ENCODE data around the gene NPW.
A peak's percentile ranks its signal among the peaks of the same experiment; 100 is the strongest.
"Not testable (repeated sequence)": the region's sequence is repeated elsewhere in the genome, so short reads cannot be mapped to it uniquely, and the experiment has no call there.

NPW gene

DNA sequence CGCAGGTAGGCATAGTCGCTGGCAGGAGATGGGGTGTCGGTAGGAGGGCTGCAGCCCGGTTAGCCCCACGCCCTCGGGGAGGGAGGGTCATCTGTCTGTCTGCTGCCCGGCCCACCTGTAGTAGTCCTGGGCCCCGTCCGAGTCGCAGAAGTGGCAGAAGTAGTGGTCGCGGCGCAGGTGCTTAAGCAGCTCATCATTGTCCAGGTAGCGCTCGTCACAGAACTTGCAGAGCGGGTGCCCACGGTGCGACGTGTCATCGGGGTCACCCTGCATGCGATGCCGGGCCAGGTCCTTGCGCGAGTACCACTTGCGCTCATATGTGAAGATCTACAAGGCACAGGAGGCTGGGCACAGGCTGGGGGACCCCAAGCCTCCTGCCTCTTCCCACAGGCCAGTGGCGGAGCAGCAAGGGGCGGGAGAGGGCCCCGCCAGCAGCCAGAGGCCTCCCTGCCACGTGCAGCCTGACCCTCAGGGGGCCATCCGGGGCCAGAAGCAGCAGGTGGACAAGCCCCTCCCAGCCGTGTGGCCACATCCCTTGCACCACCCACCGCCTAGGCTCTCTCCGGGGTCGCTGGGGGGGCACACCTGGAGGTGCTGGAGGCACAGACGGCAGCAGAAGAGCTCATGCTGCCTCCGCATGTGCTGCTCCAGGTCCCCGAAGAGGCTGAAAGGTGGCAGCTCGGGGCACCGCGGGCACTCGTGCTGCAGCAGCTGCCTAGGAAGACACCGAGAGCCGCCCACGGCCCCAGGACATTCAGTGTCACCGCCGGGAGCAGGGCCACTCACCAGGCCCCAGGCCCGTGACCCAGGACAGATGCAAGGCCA is 17.0 kb upstream of the NPW start:
- DNase-seq, result no peak

DNA sequence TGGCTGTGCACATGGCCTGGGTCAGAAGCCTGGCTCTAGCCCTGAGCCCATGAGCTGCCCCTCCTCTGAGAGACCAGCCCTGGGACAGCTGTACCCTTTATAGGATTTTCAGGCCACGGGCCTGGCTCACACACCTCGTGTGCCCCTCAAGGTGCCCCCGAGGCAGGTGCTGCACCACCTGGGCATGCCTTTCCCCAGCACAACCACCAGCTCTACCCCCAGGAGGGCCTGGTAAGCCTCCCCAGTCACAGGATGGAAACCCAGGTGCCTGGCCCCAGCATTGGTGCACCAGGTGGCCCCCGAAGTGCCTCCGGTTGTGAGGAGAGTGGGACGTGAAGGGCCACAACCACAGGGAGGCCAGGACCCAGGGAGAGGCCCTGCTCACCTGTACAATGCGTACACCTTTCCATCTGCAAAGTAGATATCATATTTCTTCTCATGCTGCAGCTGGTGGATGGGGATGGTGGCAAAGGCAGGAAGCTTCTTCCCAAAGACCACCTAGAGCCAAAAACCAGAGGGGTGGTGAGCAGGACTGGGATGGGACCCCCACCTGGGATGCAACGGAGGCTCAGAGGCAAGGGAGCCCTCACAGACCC is 16.3 kb upstream of the NPW start:
- DNase-seq, result no peak

DNA sequence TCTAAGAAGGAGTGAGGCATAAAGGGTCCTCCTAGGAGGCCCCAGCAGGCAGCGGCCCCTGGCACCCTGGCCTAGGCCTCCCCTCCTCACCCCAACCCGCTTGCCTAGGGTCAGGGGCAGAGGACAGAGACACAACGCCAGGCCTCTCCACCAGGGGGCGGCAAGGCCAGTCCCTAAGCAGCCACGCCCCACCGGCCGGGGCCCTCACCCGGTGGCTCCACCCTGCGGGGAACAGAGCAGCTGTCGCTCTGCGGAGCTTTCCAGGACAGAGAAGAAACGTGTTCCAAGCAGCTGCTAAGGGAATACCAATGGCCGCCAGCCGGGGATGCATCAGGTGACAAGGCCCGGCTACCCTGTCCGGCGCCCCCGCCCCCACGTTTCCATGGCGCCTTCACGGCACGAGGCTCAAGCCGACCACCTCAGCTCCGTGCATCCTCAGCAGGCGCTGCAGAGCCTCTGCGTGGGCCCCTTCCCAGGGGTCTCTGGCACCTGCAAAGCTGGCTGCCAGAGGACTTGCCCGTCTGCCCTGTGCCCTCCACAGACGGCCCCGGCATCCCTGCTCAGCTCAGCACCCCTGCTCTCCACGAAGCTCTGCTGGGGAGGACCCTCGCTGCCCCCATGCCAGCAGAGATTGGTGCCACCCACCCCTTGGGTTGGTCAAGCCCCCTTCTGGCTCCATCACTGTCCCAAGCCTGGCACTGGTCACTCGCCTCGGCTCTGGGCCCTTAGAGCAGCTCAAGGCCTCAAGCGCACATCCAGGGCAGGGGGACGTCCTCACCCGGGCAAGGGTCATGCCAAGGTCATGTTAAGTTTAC is 15.6 kb upstream of the NPW start:
- DNase-seq, result peak; percentile 59 to 83 (median 79)

DNA sequence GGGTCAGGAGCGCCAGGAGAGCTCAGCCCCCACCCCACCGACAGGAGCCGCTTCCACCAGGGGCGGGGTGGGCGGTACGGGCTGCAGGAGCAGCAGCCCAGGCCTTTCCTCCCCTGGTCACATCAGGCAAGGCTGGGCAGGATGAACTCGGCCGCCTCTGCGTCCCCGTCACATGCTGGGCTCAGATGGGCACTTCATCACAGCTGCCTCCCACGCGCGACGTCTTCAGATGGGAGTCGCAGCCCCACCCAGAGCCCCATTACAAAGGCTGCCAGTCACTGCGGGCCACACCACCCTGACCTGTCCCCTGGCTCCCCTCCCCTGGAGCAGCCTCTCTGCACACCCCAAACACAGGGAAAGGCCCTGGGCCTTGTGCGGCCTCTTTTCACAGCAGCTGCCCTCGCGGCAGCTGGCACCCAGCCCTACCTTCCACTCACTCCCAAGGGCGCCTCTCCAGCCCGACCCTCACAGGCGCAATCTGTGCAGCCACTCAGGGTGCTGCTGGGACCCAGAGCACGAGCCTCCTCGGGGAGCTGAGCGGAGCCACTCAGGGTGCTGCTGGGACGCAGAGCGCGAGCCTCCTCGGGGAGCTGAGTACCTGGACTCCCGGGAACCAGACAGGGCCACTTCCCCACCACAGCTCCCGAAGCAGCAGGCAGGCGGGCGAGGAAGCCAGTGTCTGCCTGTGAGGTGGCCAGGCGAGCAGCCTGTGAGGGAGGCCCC is 14.6 kb upstream of the NPW start:
- no peak for DNase-seq

DNA sequence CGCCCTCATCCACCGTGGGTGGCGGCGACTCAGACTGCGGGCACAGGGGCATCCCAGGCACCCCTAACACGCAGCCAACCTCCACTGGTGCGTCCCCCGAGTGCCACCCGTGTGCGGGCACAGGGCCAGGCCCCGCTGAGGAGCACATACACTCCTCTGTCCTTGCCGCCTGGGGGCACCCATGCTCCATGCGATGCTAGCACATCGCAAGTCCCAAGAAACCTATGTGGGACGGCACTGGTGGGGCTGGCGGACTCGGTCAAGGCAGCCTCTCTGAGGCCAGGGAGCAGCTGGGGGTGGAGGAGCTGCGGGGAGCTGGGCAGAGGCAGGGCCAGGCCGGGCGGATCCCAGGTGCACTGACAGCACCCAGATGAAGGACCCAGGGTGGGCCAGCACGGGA is 13.9 kb upstream of the NPW start:
- no peak for DNase-seq

DNA sequence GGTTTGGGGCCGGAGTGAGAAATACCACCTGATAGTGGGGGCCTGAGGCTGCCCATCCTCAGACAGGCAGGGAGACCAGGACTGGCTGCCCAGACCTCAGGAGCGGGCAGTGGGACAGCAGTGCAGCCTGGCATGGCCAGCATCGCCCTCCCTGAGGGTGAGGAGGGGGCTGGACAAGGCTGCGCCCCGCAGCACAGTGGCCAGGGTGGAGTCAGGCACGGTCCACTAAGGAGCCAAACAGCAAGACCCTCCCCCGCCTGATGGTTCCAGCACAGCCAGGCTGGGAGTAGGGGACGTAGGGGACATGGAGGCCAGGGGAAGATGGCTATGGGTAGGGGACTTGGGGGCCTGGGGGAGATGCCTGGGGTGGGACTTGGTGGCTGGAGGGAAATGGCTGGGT is 13.3 kb upstream of the NPW start:
- DNase-seq, result no peak

DNA sequence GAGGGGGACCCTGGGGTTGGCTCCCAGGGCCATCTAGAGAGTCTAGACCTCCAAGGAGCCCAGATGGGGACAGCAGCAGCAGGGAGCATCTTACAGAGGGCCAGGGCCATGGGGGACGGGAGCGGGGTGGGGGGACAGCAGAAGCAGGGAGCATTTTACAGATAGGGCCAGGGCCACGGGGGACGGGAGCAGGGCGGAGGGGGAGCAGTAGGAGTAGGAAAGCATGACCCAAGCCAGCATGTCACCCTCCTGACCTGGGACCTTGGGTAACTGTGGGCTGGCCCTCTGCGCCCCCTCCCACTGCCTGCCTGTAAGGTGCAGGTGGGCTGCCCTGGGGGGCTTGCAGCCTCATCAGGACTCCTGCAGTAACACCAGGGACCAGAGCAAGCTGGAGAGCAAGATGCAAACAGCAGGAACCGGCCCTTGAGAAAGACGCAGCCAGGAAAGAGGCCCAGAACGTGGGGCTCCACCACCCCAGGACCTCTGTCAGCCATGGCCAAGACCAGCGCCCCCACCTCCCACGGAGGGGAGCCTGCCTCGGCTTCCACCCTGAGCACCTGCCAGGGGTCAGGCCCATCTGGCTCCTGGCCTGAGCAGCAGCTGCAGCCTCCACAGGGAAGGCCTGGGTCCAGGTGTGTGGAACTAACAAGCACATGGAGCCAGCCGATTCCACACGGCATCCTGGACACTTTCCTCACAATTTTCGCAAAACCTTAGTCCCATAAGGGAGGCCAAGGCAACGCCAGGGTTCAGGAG is 12.3 kb upstream of the NPW start:
- no peak for DNase-seq

DNA sequence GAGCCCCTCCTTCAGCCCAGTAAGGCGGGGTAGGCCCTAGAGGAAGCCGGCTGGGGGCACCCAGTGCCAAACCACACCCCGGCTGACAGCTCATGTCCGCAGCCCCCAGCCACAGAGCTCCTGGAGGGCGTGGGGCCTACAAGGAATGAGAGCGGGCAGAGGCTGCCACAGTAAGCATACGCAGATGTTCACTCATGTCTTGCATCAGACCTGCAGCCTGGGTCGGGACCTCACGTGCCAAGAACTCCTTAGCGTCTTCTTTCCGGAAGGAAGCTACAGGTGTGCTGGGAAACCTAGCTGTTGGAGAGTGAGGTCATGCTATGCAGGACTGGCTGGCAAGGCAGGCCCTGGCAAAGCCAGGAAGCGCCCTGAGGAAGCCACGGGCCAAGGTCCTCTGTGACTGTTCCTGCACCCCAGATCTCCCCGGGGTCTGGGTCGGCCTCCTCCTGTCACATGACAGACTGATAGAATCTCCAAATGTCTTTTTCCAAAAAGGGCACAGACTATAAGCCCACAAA is 11.5 kb upstream of the NPW start:
- peak in 2 of 5 experiments; percentile 26 to 49 for DNase-seq

DNA sequence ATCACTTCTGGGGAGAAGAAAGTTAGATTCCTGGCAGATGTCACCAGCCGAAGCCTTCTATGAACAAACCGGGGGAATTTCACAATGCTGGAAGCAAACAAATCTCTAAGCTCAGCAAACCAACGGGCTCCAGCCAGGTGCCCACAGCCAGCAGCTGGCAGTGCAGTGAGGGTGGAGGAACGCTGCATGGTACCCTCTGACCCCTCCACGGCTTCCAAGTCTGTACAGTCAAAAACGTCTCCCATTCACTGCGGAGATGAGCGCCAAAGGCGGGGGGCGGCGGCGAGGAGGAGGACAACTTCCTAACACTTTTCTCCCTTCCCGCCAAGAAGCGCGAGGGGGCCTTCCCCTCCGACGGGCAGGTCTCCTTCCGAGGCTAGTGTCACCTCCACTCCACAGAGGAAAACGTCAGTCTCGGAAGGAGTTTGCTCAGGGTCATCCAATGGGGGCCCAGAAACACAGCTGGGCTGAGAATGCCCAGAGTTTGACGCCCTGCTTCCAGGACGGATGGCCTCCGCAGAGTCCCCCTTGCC is 10.9 kb upstream of the NPW start:
- peak in 2 of 5 experiments; percentile 28 to 43 for DNase-seq

DNA sequence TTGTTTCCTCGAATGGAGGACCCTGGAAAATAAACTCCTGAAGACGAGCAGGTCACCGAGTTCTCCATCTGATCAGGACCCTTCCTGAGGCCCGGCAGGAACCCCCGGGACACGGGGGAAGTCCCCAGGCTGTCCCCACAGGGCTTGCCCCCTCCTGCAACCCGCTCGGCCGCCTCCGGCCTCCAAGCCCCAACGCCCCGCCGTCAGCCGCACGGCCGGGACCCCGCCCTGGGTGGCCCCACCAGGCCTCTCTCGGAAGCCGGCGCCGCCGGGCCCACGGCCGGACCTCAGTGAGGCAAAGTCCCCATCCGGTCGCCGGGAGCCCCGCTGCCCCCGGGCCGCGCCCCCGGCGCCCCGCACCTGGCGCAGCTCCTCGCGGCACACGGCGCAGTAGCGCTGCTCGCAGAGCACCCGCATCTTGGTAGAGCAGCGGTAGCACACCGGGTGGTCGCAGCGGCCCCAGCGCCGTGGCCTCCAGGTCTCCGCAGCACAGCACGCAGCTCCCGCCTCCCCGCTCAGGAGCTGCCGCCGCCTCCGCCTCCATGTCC is 10.3 kb upstream of the NPW start:
- peak in 1 of 5 experiments; percentile 52 for DNase-seq

DNA sequence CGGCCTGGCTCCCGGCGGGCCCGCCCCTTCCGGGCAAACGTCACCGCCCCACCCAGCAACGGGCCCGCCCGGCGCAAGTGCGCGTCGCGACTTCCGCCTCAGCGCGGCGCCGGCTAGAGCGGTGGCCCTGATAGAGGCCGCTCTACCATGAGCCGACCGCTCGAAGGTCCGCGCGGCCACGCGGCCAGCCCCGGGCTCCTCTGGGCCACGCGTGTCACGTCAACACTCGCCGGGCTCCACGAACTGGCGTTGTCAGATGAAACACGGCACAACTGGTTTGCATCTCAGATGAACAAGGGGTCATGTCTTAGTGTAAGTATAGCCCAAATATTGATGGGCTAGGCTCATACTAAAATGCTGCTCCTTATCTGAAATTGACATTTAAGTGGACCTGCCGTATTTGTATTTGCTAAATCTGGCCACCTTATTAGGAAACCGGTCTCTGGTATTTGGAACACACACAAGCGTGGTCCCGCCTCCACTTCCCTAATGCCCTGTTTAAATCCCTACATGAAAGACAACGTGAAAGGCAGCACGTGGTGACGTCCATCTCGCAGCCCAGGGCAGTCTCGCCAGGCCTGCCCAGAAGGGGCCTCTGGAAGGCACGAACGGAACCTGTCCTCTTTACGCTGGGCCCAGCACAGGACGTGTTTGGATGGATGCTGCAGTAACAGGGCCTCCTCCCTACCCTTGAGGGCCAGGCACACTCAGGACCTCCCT is 9.6 kb upstream of the NPW start, which contains the start of gene ZNF598:
TSS of gene ZNF598 (minus strand) at position 31 of the 720 bp plus-strand sequence.
- peak; percentile 56 to 88 (median 70) for DNase-seq

DNA sequence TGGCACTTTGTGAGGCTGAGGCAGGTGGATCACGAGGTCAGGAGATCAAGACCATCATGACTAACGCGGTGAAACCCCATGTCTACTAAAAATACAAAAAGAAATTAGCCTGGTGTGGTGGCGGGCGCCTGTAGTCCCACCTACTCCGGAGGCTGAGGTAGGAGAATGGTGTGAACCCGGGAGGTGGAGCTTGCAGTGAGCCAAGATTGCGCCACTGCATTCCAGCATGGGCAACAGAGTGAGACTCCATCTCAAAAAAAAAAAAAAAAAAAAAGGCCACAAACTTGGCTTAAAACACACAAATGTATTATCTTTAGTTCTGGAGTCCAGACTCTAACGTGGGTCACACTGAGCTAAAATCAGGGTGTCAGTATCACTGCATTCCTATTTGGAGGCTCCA is 7.9 kb upstream of the NPW start:
- not testable (repeated sequence) for DNase-seq

DNA sequence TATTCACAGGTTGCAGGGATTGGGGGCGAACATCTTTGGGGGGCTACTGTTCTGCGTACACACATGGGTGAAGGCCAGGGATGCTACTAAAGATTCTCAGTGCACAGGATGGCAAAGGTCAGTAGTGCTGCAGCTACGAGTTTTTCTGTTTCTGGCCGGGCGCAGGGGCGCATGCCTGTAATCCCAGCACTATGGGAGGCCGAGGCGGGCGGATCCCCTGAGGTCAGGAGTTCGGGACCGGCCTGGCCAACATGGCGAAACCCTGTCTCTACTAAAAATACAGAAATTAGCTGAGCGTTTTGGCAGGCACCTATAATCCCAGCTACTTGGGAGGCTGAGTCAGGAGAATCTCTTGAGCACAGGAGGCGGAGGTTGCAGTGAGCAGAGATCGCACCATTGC is 6.1 kb upstream of the NPW start:
- DNase-seq, result no peak

DNA sequence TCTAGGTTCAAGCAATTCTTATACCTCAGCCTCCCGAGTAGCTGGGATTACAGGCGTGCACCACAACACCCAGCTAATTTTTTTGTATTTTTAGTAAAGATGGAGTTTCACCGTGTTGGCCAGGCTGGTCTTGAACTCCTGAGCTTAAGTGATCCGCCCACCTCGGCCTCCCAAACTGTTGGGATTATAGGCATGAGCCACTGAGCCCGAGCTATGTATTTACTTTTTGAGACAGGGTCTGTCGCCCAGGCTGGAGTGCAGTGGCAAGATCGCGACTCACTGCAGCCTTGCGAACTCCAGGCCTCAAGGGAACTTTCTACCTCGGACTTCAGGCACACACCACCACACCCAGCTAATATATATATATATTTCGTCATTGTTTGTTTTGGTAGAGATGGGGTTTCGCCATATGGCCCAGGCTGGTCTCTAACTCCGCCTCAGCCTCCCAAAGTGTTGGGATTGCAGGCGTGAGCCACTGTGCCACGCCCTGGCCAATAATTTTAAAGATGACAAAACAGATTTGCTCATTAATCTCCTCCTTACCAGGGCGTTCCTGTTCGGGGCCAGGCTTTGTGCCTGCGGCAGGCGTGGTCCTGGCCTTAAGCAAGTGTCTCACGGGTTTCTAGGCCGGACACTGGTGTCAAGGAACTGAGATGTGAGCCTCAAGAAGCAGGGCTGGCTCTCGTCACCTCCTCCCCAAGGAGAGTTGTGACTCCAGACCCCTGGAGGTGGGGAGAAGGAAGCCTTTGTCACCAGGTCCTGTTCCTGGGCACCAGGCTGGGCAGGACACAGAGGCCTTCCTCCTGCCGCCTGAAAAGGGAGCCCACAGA is 4.3 kb upstream of the NPW start:
- no peak for DNase-seq

DNA sequence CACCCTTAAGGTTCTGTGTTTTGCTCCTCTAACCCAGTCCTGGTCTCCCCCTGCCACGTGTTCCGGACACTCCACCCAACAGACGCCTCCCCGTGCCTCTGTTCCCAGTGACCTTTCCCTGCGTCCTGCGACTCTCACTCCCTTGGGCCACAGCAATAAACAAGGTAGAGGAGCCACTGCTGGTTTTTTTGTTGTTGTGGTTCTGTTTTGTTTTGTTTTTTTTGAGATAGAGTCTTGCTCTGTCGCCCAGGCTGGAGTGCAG is 3.7 kb upstream of the NPW start:
- DNase-seq, result no peak

DNA sequence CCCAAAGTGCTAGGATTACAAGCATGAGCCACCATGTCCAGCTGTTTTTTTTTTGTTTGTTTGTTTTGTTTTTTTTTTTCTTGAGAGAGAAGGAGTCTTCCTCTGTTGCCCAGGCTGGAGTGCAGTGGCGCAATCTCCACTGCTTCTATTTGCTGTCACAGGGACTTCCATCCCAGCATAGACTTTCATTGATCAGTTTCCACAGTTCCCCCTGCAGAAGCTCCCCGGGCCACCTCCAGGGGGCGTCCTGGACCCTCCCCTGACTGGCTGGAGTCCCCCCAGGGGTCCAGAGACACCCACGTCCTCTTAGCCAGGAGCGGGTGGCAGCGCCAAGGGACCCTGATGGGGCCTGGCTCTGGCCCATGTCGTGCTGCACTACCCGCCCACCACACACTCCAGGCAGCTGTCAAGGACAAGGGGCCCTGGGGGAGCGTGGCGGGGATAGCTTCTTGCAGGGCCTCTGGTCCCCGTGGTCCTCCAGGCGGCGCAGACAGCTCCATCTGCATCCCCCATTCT is 3.1 kb upstream of the NPW start:
- no peak for DNase-seq

DNA sequence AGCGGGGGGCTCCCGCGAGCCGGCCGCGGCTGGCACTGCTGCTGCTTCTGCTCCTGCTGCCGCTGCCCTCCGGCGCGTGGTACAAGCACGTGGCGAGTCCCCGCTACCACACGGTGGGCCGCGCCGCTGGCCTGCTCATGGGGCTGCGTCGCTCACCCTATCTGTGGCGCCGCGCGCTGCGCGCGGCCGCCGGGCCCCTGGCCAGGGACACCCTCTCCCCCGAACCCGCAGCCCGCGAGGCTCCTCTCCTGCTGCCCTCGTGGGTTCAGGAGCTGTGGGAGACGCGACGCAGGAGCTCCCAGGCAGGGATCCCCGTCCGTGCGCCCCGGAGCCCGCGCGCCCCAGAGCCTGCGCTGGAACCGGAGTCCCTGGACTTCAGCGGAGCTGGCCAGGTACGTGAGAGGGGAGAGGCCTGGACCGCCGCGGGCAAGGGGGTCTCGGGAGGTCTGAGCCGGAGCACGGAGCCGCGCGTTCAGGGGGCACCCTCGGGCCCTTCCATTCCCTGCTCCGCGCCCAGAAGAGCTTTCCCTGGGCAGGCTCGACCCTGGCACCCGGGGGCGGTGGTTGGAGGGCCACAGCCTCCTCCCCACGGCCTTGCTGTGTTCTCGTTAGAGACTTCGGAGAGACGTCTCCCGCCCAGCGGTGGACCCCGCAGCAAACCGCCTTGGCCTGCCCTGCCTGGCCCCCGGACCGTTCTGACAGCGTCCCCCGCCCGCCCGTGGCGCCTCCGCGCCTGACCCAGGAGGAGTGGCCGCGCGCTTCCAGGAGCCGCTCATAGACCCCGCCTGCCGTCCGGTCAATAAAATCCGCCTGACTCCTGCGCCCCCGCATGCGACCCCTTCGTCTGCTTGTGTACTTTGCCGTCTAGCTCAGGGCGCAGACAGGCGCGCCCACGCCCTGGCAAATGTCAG is 591 bp downstream of the NPW start:
- peak in 1 of 5 experiments; percentile 13 for DNase-seq

DNA sequence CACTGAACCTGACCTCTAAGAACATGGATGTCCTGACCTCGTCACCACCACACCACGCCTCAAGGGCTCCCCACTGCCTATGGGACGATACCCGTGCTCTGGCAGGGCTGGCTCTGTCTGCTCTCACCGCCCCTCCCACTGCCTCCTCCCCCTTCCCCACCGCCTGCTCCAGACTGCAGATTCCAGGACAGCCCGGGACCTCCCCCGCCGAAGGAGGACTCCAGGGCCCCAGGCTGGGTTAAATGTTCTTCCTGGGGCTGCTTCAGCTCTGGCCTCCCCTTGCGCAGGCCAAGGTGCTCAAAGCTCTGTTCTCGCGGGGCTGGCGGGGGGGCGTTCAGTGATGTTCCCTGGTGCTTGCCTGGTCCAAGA is 3.1 kb downstream of the NPW start:
- no peak for DNase-seq

Data from T-helper 2 cell (primary cell).